HG03442 (cell line): ENCODE data around the gene EFHB.
"Not testable (repeated sequence)": the region's sequence is repeated elsewhere in the genome, so short reads cannot be mapped to it uniquely, and the experiment has no call there.

ENCODE experiments used
- ATAC-seq: cut with Tn5 transposase; IDR thresholded peaks from one replicate; pipeline ENCODE4 v1.9.1; 2021; ENCODE audit warnings: mild to moderate bottlenecking, moderate library complexity; ENCODE audit not compliant: unreplicated experiment

The EFHB gene, protein sequence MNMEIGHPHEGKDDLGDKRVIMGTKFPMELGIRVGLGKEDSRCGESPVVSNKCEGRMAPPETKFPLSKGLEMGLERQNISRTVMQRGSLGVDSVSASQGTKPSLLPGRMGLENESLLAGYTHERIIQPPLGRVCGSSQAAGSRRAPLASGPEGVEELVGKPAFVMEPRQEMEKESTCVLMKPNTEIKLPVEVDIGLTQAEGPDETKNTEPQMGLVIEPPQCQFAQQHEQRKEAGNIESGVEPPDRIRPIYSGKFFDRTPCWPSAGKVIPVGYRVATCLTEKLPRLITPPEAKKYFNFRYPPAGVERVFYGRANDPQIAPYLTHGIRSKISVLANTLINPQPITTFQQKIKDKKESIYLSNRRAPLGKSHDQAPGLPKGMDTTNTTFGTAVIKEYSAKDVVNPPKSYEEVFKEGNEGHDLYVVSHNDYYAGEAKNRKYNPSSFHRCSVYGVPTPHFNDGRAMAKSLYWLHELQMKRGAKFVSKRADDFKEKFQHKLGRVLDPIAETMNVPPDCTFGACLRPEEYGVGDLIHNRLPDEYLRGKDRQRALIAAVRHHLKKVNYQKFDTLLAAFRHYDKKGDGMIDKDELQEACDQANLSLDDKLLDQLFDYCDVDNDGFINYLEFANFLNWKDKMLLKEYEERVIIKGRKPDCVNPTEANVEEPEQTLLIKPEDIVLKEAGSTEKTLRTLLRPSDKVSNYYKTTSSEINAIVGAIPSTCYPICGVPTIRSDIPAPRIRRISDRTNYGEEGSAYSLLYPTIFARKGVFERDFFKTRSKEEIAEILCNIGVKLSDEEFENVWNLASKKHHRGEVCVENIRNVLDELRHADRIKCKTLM

DNA sequence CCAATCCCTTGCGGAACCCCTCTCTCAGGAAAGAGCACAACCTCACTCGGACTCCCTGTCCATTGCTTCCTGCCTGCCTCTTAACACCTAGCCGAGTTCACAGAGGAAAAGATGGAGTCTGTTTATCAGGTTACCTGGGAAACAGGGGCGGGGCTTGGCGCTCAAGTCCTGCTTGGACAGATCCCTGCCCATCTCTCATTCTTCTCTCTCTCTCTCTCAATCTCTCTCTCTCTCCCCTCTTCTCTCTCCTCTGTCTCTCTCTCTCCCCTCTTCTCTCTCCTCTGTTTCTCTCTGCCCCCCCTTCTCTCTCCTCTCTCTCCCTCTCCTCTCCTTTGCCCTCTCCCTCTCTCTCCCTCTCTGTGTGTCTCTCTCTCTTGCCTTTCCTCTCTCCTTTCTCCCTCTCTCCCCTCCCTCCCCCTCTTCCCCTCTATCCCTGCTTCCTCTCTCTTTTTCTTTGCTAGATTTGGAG is at the start of gene EFHB:
Gene EFHB (minus strand): TSS at position 120 of the 469 bp plus-strand sequence. CDS start 199 bp downstream, outside the sequence.
- ATAC-seq = no peak

DNA sequence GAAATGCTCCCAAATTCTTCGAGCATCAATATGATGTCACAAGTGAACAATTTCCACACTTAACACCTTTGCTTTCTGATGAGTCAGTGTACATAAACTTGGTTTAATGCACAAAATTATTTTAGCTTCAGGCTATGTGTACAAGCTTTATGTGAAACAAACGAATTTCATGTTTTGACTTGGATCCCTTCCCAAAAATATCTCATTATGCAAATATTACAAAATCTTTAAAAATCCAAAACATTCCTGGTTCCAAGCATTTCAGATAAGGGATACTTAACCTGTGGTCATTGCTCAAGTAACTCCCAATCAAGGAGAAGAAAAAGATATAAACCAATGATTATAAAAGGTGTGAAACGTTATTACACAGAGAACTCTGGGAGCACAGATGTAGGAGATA is 38.0 kb upstream of the EFHB start:
- no peak for ATAC-seq

DNA sequence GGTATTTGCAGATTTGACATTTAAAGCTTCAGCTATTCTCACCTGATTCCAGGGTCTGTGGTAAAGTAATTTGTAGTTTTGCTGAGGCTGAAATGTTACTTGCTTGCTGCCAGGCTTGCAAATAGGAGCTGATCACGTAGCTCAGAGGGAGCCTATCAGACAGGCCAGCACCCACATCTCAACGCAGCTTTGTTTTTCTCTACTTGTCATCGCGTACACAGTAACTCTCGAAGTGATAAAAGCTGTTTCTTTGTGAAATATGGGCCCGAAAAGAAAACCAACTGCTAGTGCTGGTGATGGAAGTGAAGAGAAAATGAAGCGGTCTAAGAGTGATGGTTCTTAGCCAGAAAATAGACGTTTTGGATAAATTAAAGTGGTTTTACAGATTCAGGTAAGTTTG is 36.3 kb upstream of the EFHB start:
- no peak for ATAC-seq

DNA sequence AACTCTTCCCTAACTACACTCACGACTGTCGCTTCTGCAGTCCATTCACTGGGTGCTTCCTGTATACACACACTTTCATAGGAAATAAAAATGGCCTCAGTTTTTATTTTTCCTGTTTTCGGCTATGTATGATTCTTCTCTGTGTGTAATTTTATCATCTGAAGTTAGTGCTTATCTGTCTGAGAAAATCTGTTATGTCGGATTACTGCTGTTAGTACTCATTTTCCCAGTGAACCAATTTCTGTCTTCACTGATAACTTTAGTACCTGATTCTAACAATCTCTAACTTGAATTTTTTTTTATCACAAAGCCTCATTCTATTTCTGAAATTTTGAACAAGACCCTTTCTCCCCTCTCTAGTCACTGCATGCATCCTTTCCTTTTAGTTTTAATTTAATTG is 33.8 kb upstream of the EFHB start:
- ATAC-seq = no peak

DNA sequence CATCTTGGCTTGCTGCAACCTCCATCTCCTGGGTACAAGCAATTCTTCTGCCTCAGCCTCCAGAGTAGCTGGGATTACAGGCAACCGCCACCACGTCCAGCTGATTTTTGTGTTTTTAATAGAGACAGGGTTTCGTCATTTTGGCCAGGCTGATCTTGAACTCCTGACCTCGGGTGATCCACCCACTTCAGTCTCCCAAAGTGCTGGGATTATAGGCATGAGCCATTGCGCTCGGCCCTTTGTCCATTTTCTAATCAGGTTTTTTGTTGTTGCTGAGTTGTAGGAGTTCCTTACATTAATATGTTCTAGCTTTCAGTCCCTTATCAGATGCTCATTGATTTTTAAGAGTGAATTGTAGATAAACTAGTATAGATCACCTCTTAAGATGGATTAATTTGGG is 33.2 kb upstream of the EFHB start:
- ATAC-seq = no peak

DNA sequence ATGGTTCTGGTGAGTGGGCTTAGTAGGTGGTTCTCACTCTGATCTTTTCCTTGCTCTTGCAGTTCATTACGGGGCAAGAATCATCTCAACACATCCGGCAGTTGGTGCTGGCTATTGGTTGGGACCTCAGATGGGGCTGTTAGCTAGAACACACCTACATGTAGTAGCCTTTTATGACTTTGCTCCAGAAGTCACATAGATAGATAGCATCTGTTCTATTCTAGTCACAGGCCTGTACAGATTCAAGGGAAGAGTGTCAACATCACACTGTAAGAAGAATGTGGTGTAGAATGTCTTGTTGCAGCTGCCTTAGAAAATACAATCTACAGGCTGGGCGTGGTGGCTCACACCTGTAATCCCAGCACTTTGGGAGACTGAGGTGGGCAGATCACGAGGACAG is 27.9 kb upstream of the EFHB start:
- ATAC-seq = no peak

DNA sequence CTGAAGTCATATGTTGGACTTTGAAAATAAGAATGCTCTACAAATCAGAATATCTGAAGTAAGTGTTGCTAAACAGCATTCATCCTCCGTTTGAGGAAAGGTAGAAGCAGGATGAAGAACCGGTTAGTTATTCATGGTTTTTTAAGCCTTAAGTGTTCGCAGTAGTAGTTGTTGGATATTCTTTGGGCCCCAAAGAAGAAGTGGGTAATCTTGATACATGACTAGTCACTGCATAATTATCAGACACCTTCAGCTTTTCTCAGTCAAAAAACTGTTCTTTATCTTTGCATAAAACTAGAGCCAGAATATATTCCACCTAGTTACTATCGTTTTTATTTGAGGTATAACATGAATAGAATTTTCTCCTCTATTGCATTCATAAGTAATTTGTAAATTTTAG is 26.7 kb upstream of the EFHB start:
- ATAC-seq = no peak

DNA sequence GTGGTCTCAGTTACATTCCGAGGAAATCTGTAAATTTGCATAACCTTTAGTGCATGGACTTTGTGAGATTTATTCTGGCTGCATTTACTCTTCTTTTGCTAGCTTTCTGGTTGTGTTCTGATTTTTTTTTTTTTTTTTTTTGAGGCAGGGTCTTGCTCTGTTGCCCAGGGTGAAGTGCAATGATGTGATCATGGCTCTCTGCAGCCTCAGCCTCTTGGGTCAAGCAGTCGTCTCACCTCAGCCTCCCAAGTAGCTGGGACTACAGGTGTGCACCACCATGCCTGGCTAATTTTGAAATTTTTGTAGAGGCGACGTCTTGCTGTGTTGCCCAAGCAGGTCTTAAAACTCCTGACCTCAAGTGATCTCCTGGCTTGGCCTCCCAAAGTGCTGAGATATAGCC is 25.5 kb upstream of the EFHB start:
- no peak for ATAC-seq

DNA sequence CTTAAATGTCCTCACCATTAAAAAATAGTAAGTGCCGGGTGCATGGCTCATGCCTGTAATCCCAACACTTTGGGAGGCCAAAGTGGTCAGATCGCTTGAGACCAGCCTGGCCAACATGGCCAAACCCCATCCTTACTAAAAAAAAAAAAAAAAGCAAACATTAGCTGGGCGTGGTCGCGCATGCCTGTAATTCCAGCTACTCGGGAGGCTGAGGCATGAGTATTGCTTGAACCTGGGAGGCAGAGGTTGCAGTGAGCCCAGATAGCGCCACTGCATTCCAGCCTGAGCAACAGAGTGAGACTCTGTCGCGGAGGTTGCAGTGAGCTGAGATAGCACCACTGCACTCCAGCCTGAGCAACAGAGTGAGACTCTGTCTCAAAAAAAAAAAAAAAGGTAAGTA is 23.3 kb upstream of the EFHB start:
- ATAC-seq = not testable (repeated sequence)

DNA sequence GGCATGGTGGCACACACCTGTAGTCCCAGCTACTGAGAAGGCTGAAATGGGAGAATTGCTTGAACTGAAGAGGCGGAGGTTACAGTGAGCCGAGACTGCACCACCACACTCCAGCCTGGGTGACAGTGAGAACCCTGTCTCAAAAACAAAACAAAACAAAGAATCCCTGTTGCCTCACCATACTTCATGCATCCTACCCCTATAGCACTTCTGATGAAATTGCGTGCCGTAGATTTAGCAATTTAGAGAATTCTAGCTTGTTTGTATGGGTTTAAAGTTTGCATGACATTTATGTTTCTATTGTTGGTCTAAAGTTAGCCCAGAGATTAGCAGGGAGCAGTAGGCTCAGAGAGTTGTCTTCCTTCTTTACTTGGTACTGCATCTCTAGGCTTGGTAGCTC is 20.7 kb upstream of the EFHB start:
- ATAC-seq = no peak

DNA sequence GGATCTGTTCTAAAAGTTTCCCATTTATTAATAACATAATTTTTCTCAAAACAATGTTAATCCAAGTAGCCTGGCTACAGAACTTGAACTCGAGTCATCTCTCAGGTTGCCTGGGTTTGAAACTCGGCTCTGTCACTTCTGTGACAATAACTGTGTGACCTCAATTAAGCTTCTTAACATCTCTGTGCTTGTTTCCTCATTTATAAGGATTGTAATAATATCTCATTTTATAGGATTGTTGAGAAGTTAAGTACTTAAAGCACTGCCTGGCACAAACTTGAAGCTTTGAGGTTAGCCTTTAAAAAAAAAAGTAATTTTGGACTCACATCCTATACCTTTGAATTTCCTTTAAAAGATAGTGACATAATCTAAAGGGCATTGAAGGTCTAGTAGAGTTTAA is 16.3 kb upstream of the EFHB start:
- ATAC-seq = no peak

DNA sequence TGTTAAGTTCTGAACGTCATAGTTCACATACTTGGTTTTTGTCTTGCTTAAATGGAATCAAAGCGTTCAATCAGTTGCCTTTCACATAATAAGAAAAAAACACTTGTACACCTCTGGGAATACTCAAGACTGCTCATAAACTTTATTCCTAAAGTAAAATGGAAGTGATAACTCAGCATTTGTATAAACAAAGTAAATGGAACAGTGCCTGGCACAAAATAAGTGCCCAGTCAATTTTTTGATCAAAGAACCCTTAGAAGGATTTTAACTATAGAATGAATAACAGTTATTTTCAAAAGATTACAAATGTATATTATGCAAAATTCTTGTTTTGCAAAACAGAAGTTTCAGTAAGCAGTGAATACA is 14.2 kb upstream of the EFHB start:
- ATAC-seq = no peak

DNA sequence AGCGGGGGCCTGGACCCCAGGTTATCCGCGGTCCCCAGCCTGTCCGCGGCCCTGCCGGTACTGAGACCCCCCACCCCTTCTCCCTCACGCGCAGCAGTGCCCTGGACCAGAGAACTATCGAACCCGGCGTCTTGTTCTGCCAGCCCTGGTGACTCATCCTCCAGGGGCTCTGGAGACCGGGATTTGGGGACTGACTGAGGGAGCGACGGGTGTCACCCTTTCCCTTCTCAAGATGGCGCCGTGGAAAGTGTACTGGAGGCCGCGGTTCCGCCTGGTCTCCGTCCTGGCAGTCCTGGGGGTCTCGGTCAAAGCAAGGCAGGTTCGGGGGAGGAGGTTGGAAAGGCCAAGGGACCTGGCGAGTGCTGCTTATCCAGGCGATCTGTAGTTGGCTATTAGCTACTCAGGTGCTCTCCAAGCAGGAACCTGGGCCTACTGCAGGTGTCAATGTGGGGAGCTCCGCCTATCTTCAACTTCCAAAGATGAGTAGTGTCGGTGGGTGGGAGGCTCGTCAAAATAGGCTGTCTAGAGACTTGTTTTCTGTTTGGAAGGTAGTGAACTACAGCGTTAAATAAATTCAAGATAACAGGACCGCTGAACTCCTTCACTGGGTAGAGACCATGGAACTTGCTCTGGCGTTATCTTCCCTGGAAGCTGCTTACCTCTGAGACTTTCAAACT is 13.7 kb upstream of the EFHB start:
- ATAC-seq = peak; percentile 7

DNA sequence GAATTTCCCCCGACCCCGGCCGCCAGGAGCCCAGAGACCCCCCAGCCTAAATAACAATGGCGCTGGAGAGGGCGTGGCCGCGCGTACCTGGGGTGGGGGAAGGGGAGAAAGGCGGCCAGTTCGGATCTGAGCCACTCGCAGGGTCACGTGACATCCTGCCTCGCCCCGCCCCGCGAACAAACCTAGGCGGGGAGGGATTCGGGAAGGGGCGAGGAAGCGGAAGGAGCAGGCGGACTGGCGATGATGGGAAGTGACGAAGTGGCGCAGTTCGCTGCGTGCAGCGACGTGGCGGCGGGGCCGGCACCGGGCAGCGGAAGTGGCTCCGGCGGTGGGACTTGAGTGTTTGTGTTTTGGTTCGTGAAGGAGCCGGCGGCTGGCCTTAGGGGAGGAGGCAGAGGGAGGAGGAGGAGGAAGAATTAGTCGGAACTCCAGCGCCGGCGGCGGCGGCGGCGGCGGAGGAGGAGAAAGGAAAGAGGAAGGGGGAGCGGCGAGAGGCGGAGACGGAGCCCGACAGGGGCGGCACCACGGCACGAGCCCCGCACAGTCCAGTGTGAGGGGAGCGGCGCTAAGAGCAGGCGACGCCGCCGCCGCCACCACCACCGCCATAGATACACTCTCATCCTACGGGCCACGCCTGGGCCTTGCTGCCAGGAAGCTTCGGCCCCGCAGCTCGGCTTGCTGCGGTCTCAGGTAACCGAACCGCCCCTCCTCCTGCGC is 13.0 kb upstream of the EFHB start, which contains the start of gene RAB5A:
Gene RAB5A (plus strand): TSS at position 266 of the 717 bp plus-strand sequence. CDS start 3,802 bp downstream, outside the sequence.
- ATAC-seq = peak; percentile 95

DNA sequence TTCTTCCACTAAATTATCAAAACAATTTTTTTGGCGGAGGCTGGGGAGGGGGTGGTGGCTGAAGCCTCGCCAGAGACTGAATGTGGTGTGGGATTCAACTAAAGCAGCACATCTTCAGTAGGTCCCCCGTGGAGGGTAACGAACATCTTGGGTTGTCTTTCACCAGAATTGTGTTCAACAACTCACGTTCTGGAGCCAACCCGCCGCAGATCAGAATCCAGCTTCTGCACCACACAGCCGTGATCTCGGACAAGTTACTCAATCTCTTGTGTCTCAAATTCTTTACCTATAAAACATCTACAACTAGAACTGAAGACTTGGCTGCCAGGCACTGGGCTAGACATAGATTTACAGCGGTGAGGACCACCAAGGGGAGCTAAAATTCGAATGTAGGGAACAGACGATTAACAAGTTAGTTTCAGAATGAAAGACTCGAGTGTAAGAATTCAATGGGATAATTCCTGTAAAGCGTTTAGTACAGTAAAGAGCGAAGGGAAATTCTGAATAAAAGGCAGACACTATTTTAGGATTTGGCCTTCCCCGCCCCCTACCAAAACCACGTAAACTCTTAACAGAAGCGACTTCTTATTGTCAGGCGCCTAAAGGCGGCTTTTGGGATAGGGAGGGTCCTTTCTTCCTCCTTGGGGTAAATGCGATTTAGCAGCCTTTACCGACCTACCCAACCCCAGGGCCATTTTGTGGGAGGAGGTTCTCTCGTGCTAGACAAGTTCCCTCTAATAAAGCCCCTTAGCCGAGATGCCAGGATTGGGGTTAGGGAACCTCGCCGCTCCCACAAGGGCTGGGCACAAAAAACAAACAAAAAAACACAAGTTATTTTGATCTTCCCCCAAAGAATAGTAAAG is 12.2 kb upstream of the EFHB start:
- ATAC-seq = peak; percentile 3

DNA sequence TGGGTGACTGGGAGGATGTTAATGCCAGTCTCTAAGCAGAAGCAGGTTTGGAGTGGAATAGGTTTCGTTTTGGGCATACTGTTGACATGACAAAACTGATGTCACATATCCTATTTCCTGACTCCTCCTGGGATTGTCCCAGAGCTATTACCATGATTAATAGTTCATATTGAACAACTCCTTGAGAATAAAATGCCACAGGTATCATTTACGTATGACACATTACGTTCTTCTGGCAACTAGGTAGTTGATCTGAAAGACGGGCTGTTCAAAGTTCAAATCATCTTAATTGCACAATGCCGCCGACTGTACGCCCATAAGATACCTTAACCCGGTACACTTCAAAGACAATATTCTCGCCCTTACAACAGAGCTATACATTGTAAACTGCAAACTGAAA is 11.5 kb upstream of the EFHB start:
- no peak for ATAC-seq

DNA sequence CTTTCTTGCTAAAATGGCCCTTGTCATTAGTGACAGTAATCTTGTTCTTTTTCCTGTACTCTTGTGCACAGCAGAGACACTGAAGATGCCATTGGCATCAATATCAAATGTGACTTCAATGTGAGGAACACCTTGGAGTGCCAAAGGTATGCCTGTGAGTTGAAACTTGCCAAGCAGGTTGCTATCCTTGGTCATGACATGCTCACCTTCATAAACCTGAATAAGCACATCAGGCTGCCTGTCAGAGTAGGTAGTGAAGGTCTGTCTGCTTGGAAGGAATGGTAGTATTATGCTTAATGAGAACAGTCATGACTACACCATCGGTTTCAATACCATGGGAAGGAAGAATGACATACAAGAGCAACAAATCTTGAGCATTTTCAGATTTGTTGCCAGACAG is 6.6 kb upstream of the EFHB start:
- ATAC-seq = no peak

DNA sequence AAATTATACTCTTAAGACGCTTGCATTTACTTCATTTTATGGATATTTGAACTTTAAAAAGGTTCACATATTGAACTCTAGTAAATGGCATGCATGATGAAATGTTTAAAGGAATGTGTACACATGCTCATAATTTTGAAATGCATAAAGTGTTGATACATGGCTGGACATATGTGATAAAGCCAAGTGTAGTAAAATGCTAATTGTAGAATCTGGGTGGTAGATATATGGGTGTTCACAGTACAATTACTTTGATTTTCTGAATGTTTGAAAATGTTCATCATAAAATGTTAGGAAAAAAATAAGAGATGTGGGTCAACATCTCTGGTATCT is 4.2 kb upstream of the EFHB start:
- no peak for ATAC-seq

DNA sequence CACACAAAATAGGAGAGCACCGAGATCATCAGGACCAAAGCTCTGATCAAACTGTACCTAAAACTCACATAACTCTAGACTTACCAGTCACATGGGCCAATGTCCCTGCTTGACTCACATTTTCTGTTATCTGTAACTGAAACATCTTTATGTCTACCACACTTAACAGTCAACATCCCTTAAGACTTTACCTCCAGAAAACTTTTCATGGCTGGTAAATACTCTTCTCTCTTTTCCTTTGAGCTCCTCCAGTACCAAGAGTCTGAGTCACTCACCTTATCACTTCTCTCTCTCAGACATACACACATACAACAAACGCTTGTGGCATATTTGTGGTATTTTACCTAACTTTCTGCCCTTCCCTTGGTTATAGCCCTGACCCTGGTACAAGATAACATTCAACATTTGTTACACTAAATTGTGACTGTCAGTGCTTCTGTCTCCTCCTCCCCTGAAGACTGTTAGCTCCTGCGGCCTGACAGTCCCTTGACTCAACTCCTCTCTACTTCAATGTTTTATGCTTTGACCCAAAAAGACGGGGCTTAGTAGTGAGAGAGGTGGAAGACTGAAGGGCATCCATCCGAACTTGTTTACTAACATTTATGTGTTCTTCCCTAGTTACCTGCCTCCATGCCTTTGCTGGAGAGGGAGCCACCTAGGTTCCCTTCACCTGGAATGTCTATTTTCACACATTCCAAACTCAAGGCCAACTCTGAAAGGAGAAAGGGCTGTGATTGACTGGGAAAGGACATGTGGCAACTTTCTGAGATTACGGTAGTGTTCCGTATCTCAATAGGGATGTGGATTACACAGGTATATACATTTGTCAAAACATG is 3.7 kb upstream of the EFHB start:
- ATAC-seq = no peak
